IMR-90 (cell line): ENCODE results near the gene TSHZ1. TPM values are rescaled to one million over a fixed set of nuclear protein-coding genes. Genes with fewer than 3 reads are reported as not detected.

Source experiments
- ATAC-seq: fragments of 200-7000 bp; cut with Tn5 transposase; 2 replicates; pipeline ENCODE4 v1.9.1; 2020; ENCODE audit warnings: low read depth, mild to moderate bottlenecking, moderate library complexity
- BruUV-seq: library from RNA; stranded (reverse); fragments of 400-500 nt; replicated peaks from 2 replicates; lab custom pipeline; 2021; lab: Mats Ljungman, UMichigan
- CTCF ChIA-PET: fragments of 300-600 bp; formaldehyde crosslinking; extraction: SDS; loops from one replicate; lab custom pipeline; 2021; ENCODE audit warnings: antibody characterized with exemption; lab: Yijun Ruan, JAX
- POLR2A ChIA-PET: fragments of 300-600 bp; sonication (Branson Sonifier 250); formaldehyde crosslinking; loops from one replicate; lab custom pipeline; 2022; ENCODE audit warnings: antibody characterized with exemption; ENCODE audit not compliant: unreplicated experiment; lab: Charles Lee
- DNase-seq: peaks from one replicate; pipeline ENCODE4 v3.0.0; 2013
- H2AFZ ChIP-seq: replicated peaks from 2 replicates; pipeline ENCODE3; 2013; ENCODE audit warnings: low read length, mild to moderate bottlenecking; ENCODE audit not compliant: poor library complexity
- H2AK5ac ChIP-seq: 2 replicates; pipeline ENCODE4 v1.6.1; 2013; ENCODE audit warnings: low read depth, low read length, inconsistent platforms
- H2AK9ac ChIP-seq: replicated peaks from 2 replicates; pipeline ENCODE3; 2013; ENCODE audit warnings: mild to moderate bottlenecking, low read depth, low read length, moderate library complexity; ENCODE audit not compliant: poor library complexity
- H2BK120ac ChIP-seq: 2 replicates; pipeline ENCODE4 v1.6.1; 2013; ENCODE audit warnings: low read depth, low read length, inconsistent platforms
- H2BK15ac ChIP-seq: 3 replicates; pipeline ENCODE4 v1.6.1; 2013; ENCODE audit warnings: low read depth, low read length, inconsistent platforms
- H2BK20ac ChIP-seq: 2 replicates; pipeline ENCODE4 v1.6.1; 2013; ENCODE audit warnings: low read depth, mild to moderate bottlenecking, inconsistent platforms, low read length, moderate library complexity
- H2BK5ac ChIP-seq: 2 replicates; pipeline ENCODE4 v1.6.1; 2013; ENCODE audit warnings: mild to moderate bottlenecking, low read depth, low read length, inconsistent platforms; ENCODE audit not compliant: poor library complexity, severe bottlenecking
- H3K14ac ChIP-seq: replicated peaks from 2 replicates; pipeline ENCODE4 v1.6.1; 2013; ENCODE audit warnings: low read depth, low read length, inconsistent platforms
- H3K18ac ChIP-seq: 2 replicates; pipeline ENCODE4 v1.6.1; 2013; ENCODE audit warnings: low read depth, low read length, control low read depth
- H3K23ac ChIP-seq: 2 replicates; pipeline ENCODE4 v1.6.1; 2013; ENCODE audit warnings: low read depth, low read length, inconsistent platforms
- H3K27ac ChIP-seq: 2 replicates; pipeline ENCODE4 v1.5.1; 2013; ENCODE audit warnings: mild to moderate bottlenecking, control low read depth, low read length; ENCODE audit not compliant: insufficient read depth
- H3K27me3 ChIP-seq: 2 replicates; pipeline ENCODE4 v1.6.1; 2013; ENCODE audit warnings: low read length; ENCODE audit not compliant: control insufficient read depth, insufficient read depth
- H3K36me3 ChIP-seq: 2 replicates; pipeline ENCODE4 v1.6.1; 2013; ENCODE audit warnings: low read length, mixed read lengths; ENCODE audit not compliant: control insufficient read depth, insufficient read depth
- H3K4ac ChIP-seq: 2 replicates; pipeline ENCODE4 v1.6.1; 2013; ENCODE audit warnings: low read depth, low read length, inconsistent platforms
- H3K4me1 ChIP-seq: 2 replicates; pipeline ENCODE4 v1.6.1; 2013; ENCODE audit warnings: low read length, mixed read lengths; ENCODE audit not compliant: control insufficient read depth, insufficient read depth
- H3K4me2 ChIP-seq: 2 replicates; pipeline ENCODE4 v1.6.1; 2013; ENCODE audit warnings: low read depth, mild to moderate bottlenecking, control low read depth, low read length, moderate library complexity
- H3K4me3 ChIP-seq: 2 replicates; pipeline ENCODE4 v1.5.1; 2013; ENCODE audit warnings: low read depth, mild to moderate bottlenecking, control low read depth, low read length, moderate library complexity; ENCODE audit not compliant: insufficient read depth
- H3K56ac ChIP-seq: 2 replicates; pipeline ENCODE4 v1.6.1; 2013; ENCODE audit warnings: low read length, inconsistent platforms; ENCODE audit not compliant: insufficient read depth; ENCODE audit errors: extremely low read depth
- H3K79me1 ChIP-seq, 2 experiments: 2 replicates each; pipeline ENCODE4 v1.6.1; 2013; ENCODE audit warnings: low read length in 2 of 2, inconsistent platforms in 1 of 2, low read depth in 1 of 2
- H3K9ac ChIP-seq: 2 replicates; pipeline ENCODE4 v1.6.1; 2013; ENCODE audit warnings: low read depth, low read length, control low read depth
- H3K9me1 ChIP-seq: 2 replicates; pipeline ENCODE4 v1.6.1; 2013; ENCODE audit warnings: low read length, inconsistent platforms; ENCODE audit not compliant: insufficient read depth
- H3K9me3 ChIP-seq: 2 replicates; pipeline ENCODE4 v1.6.1; 2013; ENCODE audit warnings: low read length; ENCODE audit not compliant: control insufficient read depth, insufficient read depth
- H4K20me1 ChIP-seq: 2 replicates; pipeline ENCODE4 v1.6.1; 2013; ENCODE audit warnings: low read length, inconsistent platforms; ENCODE audit not compliant: insufficient read depth
- H4K5ac ChIP-seq: 2 replicates; pipeline ENCODE4 v1.6.1; 2013; ENCODE audit warnings: mild to moderate bottlenecking, low read depth, low read length, control low read depth
- H4K8ac ChIP-seq, 2 experiments: 2 replicates each; pipeline ENCODE4 v1.6.1; 2013; ENCODE audit warnings: low read depth in 2 of 2, low read length in 2 of 2, control low read depth in 1 of 2, inconsistent platforms in 1 of 2
- H4K91ac ChIP-seq: 2 replicates; pipeline ENCODE4 v1.6.1; 2013; ENCODE audit warnings: low read depth, low read length, inconsistent platforms; ENCODE audit not compliant: insufficient read depth
- MAFK ChIP-seq: IDR thresholded peaks from 2 replicates; pipeline ENCODE4 v1.6.1; 2012; ENCODE audit warnings: low read depth, low read length, improper control_type of control experiment
- MAZ ChIP-seq: IDR thresholded peaks from 2 replicates; pipeline ENCODE4 v1.6.1; 2012; ENCODE audit warnings: low read depth, mild to moderate bottlenecking, low read length, improper control_type of control experiment, moderate library complexity, borderline replicate concordance
- WGBS, 2 experiments: methylation state at CpG; one replicate each; pipeline versions ENCODE4 v1.1.5 to v1.1.7; 2013; ENCODE audit warnings: missing lambda C conversion rate in 2 of 2; ENCODE audit not compliant: insufficient read length in 1 of 2; ENCODE audit errors: extremely low coverage in 2 of 2; 5-methylcytosine and 5-hydroxymethylcytosine counted together
- dilution Hi-C: fragments of 300-500 bp; cut with HindIII; formaldehyde crosslinking; loops from one replicate; pipeline ENCODE4 v1.14.3; 2018; ENCODE audit warnings: low sequenced_read_pairs; ENCODE audit not compliant: unreplicated experiment
- in situ Hi-C: fragments of 300-500 bp; cut with MboI; formaldehyde crosslinking; loops from 3 replicates; pipeline ENCODE4 v1.14.3; 2019; ENCODE audit warnings: low sequenced_read_pairs, inconsistent platforms, mixed read lengths
- intact Hi-C: fragments of 100-400 bp; cut with micrococcal nuclease; formaldehyde crosslinking; loops from 2 replicates; pipeline ENCODE4 v1.10.0; 2022
- polyA plus RNA-seq, 3 experiments: library from polyadenylated mRNA; depleted of rRNA; stranded (reverse); fragments of >200 nt; gene quantifications; 2 replicates each; pipeline ENCODE4 v1.2.3, GENCODE V29; 2012; ENCODE audit warnings: low replicate concordance in 1 of 3
- total RNA-seq: library from RNA; depleted of rRNA; stranded (reverse); fragments of >200 nt; gene quantifications from 2 replicates; pipeline ENCODE4 v1.2.3, GENCODE V29; 2012

TSHZ1 gene
- total and polyA plus RNA-seq, 2 of the 4 experiments (the other 2 are of a cell fraction) = 7.1 to 10.0 TPM

GRCh38 chr18:75205514-75206132 lies 5.0 kb upstream of the TSHZ1 start:
- Histone ChIP-seq H3K27ac (peak overlapping the region; percentile 97), H3K23ac (peak overlapping the region; percentile 95), H3K14ac (peak overlapping the region; percentile 64), H3K4me2 (peak overlapping the region; percentile 98), H2AK5ac (peak overlapping the region; percentile 15; the same call in 1 of the 2 replicates), H2BK15ac (no peak overlapping the region), H3K4me3 (peak overlapping the region; percentile 66), H2BK20ac (peak overlapping the region; percentile 10; the same call in 1 of the 2 replicates), H4K5ac (peak overlapping the region; percentile 75), H4K8ac (peak overlapping the region; percentile 59 to 68; a peak in 3 of 4 replicates), H3K18ac (peak overlapping the region; percentile 87), H3K9me3 (no peaks in the 10 kb centered on the region), H4K91ac (peak overlapping the region; percentile 74; the same call in 1 of the 2 replicates), H4K20me1 (no peaks in the 10 kb centered on the region; the same call in none of the 2 replicates), H3K4me1 (peaks cover 10% of the 10 kb centered on the region), H3K27me3 (no peaks in the 10 kb centered on the region), H2BK5ac (peak overlapping the region; percentile 69), H3K9ac (peak overlapping the region; percentile 94), H3K9me1 (no peaks in the 10 kb centered on the region; the same call in 1 of the 2 replicates), H3K56ac (peak overlapping the region; percentile 42; the same call in 1 of the 2 replicates), H2AFZ (no peak overlapping the region), H3K4ac (peak overlapping the region; percentile 90), H3K79me1 (peaks cover 15 to 42% of the 10 kb centered on the region in 2 experiments), H2BK120ac (peak overlapping the region; percentile 76), H3K36me3 (peaks cover 8% of the 10 kb centered on the region; the same call in 1 of the 2 replicates), H2AK9ac (no peak overlapping the region)
- in situ Hi-C loops (loop anchor here (5.0 to 25.0 kb wide), 2 partner anchors 277 to 1157 kb away; no protein-coding TSS in a partner anchor), intact Hi-C loops (loop anchor here (2.0 to 10.0 kb wide), 6 partner anchors 41 to 1142 kb away; no protein-coding TSS in a partner anchor), dilution Hi-C loops (no loop called here)
- DNase-seq (peak; percentile 54), ATAC-seq (no peak)
- no TSS peak for BruUV-seq
- TF ChIP-seq MAZ = no peak
- peak; percentile 63 for TF ChIP-seq MAFK
- 0% methylated on average over 1 of the region's 16 CpGs; no CpG with 5 or more reads in 1 of the 2 experiments for WGBS, 2 experiments
- CTCF ChIA-PET = no interaction called here
- POLR2A ChIA-PET = interaction anchor here (0.9 kb wide), 1 partner anchor 270 kb away, joined by 9 read pairs; no protein-coding TSS in a partner anchor
